Nephron progenitor cell (in vitro differentiated cells): ENCODE measurements around the gene PERCC1.

Experiments used
- DNase-seq: peaks from one replicate; pipeline ENCODE4 v3.0.0; 2021
- H3K27ac Mint-ChIP-seq: 2 replicates; pipeline ENCODE4 v1.8.0; 2021; ENCODE audit warnings: mild to moderate bottlenecking, moderate library complexity, mixed read lengths
- H3K27me3 Mint-ChIP-seq: 2 replicates; pipeline ENCODE4 v1.8.0; 2021; ENCODE audit warnings: mild to moderate bottlenecking, low read depth, mixed read lengths; ENCODE audit not compliant: poor library complexity
- H3K36me3 Mint-ChIP-seq: 2 replicates; pipeline ENCODE4 v1.8.0; 2021; ENCODE audit warnings: low read depth, mixed read lengths
- H3K4me1 Mint-ChIP-seq: 2 replicates; pipeline ENCODE4 v1.8.0; 2021; ENCODE audit warnings: mixed read lengths
- H3K4me3 Mint-ChIP-seq: 2 replicates; pipeline ENCODE4 v1.8.0; 2021; ENCODE audit warnings: mild to moderate bottlenecking, moderate library complexity, mixed read lengths
- H3K9me3 Mint-ChIP-seq: 2 replicates; pipeline ENCODE4 v1.8.0; 2021; ENCODE audit warnings: mild to moderate bottlenecking, moderate library complexity, mixed read lengths
- TF ChIP-seq, protein P1 (sequence below): fragments of 200-600 bp; sonication (generic); IDR thresholded peaks from 2 replicates; pipeline ENCODE4 v1.5.0; 2021; ENCODE audit warnings: antibody characterized with exemption

PERCC1 gene

DNA sequence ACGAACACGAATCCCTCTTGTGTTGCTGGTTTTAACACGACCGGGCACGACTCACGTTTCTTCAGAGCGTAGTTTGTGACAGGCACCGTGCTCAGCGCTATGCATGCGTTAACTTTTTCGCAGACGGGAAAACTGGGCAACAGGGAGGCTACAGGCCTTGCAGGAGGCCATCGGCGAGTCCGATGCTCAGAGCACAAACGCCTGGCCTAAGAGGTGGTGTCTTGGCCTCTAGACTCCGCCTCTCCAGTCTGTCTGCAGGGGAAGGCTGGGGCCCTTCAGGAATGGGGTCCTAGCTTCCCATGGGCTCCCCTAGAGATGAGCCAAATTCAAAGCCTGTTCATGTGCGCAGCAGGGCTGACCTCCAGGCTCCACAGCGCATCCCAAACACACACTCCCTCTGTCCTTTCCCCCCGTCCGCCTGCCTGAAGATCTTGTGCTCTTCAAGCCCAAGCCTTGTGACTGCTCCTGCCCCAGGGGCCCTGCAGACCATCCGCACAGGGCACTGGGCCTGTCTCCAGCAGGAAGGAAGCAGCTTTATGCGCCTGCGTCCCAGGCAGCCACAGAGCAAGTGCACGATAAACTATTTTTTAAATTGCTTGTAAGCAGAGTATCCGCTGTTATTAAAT, 40.8 kb downstream of the PERCC1 start:
- H3K27ac Mint-ChIP-seq: no peak overlapping the region
- H3K9me3 Mint-ChIP-seq: peaks cover 10% of the 10 kb centered on the region
- H3K4me3 Mint-ChIP-seq: no peak overlapping the region
- H3K36me3 Mint-ChIP-seq: peaks cover 8% of the 10 kb centered on the region
- no peak for DNase-seq
- peaks cover 11% of the 10 kb centered on the region for H3K27me3 Mint-ChIP-seq
- H3K4me1 Mint-ChIP-seq: peaks cover 46% of the 10 kb centered on the region
- TF ChIP-seq, protein P1, sequence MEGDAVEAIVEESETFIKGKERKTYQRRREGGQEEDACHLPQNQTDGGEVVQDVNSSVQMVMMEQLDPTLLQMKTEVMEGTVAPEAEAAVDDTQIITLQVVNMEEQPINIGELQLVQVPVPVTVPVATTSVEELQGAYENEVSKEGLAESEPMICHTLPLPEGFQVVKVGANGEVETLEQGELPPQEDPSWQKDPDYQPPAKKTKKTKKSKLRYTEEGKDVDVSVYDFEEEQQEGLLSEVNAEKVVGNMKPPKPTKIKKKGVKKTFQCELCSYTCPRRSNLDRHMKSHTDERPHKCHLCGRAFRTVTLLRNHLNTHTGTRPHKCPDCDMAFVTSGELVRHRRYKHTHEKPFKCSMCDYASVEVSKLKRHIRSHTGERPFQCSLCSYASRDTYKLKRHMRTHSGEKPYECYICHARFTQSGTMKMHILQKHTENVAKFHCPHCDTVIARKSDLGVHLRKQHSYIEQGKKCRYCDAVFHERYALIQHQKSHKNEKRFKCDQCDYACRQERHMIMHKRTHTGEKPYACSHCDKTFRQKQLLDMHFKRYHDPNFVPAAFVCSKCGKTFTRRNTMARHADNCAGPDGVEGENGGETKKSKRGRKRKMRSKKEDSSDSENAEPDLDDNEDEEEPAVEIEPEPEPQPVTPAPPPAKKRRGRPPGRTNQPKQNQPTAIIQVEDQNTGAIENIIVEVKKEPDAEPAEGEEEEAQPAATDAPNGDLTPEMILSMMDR: no peak

DNA sequence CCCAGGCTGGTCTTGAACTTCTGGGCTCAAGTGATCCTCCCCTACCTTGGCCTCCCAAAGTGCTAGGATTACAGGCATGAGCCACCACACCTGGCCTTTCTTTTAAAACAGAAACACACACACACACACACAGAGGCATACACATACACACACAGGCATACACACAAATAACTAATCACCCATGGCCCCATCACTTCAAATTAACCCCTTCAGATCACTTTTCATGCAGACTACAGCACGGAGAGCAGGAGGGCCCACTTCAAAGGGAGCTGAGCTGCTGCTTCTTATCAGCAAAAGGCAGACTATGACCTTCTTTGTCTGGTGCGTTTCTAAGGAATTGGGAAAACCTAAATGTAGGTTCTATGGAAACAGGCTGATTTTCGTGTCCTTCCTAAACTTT, 42.1 kb downstream of the PERCC1 start:
- DNase-seq: no peak
- peaks cover 11% of the 10 kb centered on the region for H3K27me3 Mint-ChIP-seq
- H3K27ac Mint-ChIP-seq: peak overlapping the region; percentile 88
- peaks cover 8% of the 10 kb centered on the region for H3K36me3 Mint-ChIP-seq
- H3K4me1 Mint-ChIP-seq: peaks cover 46% of the 10 kb centered on the region
- TF ChIP-seq, protein P1: no peak
- peak overlapping the region; percentile 69 for H3K4me3 Mint-ChIP-seq
- H3K9me3 Mint-ChIP-seq: peaks cover 22% of the 10 kb centered on the region

DNA sequence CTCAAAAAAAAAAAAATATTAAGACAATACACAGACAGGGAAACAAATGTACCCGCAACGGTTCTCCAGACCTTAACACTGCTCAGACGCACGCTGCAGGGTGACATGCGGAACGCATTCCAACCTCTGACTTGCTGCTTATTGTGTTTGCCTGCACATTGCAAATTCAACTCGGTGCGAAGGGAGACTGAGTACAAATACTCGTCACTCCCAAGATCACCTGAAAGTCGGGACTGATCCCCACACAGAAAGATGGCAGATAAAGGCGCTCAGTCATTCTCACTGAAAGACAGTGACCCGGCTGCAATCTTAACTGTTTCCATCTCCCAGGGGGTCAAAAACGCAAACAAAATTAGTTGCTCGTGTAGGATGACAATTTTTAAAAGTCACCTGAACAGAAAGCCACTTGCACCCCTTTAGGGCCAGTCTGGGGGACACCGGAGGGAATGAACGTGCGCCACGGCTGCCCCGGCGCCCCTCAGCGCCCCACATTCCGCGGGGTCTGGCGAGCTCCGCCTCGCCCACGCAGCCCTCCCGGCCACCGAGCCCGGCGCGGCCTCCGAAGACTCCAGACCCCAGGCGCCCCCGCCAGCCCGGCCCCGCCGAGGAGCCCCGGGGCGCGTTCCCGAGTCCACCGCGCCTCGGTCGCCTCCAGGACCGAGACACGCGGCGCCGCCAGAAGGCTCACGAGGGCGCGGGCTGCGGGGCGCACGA, 43.4 kb downstream of the PERCC1 start:
- Mint-ChIP-seq H3K36me3 (peaks cover 8% of the 10 kb centered on the region), H3K9me3 (peaks cover 30% of the 10 kb centered on the region), H3K4me3 (peak overlapping the region; percentile 79), H3K27me3 (peaks cover 11% of the 10 kb centered on the region), H3K27ac (no peak overlapping the region), H3K4me1 (peaks cover 46% of the 10 kb centered on the region)
- TF ChIP-seq, protein P1: no peak
- peak; percentile 49 for DNase-seq

DNA sequence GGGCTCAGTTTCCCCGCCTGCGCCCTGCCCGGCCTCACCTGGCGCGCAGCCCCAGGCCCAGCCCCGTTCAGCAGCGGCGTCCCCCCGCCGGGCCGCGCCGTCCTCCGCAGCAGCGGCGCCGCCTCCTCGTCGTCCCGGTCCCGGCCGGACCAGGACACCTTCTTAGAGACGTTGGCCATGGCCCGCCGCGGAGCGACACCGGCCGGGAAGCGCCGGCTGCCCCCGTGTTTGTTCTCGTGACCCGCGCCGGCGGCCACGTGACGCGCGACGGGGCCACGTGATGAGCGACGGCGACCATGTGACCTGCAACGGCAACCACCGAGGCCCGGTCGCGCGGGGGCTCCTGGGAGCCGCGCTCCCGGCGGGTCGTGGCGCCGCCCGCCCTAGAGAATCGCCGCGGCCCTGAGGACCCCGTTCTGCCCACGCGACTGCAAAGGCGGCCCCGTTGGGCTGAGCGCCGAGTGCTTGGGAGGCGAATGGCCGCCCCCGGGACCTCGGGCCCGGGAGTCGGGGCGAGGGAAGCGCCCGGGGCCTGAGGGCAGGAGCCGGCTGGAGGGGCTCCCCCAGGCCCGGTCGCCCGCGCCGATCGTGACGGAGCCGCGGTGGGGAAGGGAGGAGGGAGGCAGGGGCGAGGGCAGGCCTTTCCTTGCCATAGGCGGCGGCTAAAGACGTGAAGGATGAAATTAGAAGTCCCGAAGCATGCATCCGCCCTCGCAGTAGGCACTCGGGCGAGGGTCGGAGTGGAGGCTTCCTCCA, 44.1 kb downstream of the PERCC1 start, which contains the start of gene CLCN7:
Gene CLCN7, minus strand, starts transcription at position 233 of the 756 bp plus-strand sequence. Its CDS starts 54 bp downstream, at position 179.
- Mint-ChIP-seq H3K9me3 (peaks cover 31% of the 10 kb centered on the region), H3K4me1 (peaks cover 41% of the 10 kb centered on the region), H3K4me3 (peak within 1 kb of the TSS; percentile 79), H3K27me3 (peaks cover 11% of the 10 kb centered on the region), H3K36me3 (peaks cover 8% of the 10 kb centered on the region), H3K27ac (no peak within 1 kb of the TSS)
- peak; percentile 80 for DNase-seq
- TF ChIP-seq, protein P1: no peak

DNA sequence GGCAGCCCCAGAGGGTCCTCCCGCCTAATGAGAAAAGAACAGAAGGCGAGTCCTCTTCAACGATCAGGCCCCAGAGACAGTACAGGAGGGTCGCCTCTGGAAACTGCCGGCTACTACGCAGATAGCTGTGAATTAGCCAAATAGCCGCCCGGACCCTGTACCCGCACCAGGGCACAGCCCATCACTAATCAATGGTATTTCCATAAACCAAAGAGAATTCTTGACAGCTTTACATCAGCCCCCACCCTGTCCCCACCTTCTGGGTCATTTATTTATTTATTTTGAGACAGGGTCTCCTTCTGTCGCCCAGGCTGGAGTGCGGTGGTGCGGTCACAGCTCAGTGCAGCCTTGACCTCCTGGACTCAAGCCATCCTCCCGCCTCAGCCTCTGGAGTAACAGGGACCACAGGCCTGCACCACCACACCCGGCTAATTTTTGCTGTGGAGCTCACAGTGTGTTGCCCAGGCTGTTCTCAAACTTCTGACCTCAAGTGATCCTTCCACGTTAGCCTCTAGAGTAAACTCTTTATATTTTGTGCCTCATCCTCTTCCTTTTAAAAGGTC, 44.8 kb downstream of the PERCC1 start:
- Mint-ChIP-seq H3K9me3 (peaks cover 31% of the 10 kb centered on the region), H3K27me3 (peaks cover 9% of the 10 kb centered on the region), H3K36me3 (peaks cover 8% of the 10 kb centered on the region), H3K4me1 (peaks cover 35% of the 10 kb centered on the region), H3K27ac (no peak overlapping the region), H3K4me3 (peak overlapping the region; percentile 77)
- no peak for DNase-seq
- TF ChIP-seq, protein P1: no peak
